ENCODE measurements around the gene C4BPB.
A peak's percentile ranks its signal among the peaks of the same experiment; 100 is the strongest.

The C4BPB gene

DNA sequence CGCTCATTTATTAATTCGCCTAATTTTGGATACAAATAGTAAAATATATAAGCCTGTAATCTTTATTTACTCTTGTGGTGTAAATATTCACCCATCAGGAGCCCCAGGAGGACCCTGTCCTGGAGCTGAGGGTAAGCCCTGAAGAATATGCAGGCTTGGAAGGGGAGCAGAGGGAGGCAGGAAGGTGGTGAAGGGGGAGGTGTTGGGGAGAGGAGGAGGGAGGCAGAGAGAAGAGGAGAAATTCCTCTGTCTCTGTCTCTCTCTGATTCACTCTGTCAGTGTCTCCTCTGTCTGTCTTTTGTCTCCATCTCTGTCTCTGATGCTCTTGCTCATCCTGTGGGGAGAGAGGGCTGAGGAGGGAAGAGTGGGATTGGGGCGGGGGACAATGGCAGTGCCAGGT lies 2.8 kb upstream of the C4BPB start:
- DNase-seq (ENCODE audit: low spot score) = no peak

DNA sequence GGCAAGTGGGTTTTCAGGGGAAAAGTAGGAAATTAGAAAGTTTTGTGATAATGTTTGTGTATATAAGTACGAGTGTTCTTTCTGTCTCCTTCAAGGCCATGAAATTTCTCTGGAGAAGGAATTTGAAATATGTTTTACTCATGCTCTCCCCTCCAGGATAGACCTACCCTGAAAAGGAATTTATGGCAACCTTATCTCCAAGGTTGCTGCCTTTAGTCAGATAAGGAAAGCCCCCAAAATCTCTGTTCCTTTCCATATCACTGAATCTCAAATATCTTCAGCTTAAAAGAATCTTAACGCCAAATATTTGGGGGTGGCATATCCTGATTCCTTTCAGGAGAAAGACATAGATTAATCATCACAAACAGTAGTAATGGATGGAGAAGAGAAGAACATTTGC lies 499 bp upstream of the C4BPB start:
- no peak for DNase-seq (ENCODE audit: low spot score)

DNA sequence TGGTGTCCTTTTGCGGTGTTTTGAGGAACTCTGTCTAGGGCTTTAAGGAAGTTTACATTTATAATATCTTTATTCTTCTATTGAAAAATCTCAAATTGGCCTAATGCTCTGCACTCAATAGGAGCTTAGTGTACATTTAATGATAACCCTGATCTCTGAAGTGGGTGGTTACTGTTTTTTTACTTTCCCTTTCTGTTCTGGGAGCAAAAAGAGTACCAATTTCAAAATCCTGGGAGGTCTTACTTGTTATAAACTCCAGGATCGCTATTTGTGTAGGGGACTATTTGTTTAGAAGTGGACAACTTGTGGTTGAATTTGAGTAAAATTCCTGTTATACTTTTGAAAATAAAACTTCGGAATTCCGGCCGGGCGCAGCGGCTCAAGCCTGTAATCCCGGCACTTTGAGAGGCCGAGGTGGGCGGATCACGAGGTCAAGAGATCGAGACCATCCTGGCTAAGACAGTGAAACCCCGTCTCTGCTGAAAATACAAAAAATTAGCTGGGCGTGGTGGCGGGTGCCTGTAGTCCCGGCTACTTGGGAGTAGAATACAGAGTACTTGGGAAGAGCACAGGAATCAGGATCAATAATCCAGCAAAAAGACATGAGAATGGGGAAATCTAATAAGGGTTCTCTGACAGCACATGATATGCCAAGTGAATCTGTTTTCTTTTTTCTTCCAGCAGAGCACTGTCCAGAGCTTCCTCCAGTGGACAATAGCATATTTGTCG lies 1.1 kb downstream of the C4BPB start:
- DNase-seq (ENCODE audit: low spot score) = no peak

DNA sequence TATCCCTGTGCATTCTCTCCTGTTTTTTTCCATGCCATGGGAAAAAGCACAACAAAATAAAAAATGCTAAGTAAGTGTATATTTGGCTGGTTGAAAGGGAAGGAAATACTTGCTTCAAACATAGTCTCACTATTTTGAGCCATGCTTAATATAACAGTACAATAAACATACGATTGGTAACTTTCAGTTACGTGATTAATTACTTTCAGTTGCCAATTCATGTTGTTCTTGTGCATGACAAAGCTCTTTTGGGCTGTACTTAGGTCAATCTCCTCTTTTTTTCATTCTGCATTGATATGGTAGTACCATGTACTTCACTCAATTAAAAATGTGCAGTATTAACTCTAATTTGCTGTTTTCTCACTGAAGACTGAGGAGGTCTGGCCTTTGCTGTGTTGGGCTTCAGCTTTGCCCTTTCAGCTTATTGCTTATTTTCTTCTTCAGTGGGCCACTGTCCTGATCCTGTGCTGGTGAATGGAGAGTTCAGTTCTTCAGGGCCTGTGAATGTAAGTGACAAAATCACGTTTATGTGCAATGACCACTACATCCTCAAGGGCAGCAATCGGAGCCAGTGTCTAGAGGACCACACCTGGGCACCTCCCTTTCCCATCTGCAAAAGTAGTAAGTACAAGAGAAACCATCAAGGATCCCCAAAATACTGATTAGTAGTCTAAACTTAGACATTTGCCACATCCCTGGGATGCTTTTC lies 2.7 kb downstream of the C4BPB start:
- no peak for DNase-seq (ENCODE audit: low spot score)

DNA sequence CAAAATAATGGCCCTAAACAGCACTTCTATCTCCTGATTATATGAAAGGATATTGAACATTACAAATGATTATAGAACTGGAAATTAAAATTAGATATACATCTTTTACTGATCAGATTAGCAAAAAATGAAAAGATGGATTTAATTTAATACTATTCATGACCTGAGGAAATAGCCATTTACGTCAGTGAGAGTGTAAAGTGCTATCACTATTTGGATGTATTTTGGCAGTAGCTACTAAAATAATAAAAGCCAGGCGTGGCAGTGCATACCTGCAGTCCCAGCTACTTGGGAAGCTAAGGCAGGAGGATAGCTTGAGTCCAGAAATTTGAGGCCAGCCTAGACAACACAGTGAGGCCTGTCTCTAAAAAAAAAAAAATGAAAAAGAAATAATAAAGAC lies 5.3 kb downstream of the C4BPB start:
- DNase-seq (ENCODE audit: low spot score) = no peak

DNA sequence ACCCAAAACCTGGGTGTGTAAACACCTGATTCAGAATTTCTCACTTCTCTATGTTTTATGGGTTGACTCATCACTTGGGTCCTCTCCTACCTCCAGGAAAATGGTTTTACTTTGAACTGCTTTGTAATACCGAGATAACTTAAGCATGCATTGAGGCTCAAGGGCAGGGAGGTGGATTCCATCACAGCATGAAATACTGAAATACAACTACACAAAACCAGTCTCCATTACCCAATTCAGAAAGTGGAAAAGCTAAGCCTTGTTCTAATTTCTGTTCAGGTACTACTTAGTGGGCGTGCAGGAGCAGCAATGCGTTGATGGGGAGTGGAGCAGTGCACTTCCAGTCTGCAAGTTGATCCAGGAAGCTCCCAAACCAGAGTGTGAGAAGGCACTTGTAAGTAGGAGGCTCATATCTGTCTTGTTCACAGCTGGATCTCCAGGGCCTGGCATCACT lies 9.2 kb downstream of the C4BPB start:
- no peak for DNase-seq (ENCODE audit: low spot score)

DNA sequence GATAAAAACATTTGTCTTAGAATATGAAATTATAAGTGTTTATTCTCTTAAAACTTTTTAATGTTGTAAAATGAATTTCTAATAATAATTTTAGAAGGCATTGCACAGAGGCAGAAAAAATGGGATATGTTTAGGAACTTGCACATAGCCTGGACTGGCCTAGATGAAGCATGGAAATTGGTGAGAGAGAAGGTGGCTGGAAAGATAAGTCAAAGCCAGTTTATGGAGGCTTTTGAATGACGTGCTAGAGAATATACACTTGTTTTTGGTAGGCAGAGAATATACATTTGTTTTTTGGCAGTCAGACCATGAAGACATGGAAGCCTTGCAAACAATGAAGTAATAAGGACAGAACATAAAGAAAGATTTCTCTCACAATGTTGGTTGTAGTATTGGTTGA lies 13.1 kb downstream of the C4BPB start:
- no peak for DNase-seq (ENCODE audit: low spot score)

DNA sequence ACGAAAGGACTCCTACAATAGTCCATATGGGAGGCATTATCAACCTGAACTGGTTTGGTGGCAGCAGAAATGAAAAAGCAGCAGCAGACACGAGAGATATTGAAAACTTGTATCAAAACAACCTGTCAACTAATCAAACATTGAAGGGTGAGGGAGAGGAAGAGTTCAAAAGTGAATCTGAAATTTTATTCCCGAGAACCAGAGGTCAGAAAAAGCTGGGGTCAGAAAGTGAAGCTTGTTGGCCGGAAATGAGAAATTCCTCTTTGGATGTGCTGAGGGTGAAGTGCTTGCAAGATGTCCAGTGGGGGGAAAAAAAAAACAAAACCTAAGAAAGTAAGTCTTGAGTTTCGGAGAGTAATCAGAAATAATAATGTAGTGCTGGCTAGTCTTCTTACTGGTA lies 13.5 kb downstream of the C4BPB start:
- DNase-seq (ENCODE audit: low spot score) = no peak

DNA sequence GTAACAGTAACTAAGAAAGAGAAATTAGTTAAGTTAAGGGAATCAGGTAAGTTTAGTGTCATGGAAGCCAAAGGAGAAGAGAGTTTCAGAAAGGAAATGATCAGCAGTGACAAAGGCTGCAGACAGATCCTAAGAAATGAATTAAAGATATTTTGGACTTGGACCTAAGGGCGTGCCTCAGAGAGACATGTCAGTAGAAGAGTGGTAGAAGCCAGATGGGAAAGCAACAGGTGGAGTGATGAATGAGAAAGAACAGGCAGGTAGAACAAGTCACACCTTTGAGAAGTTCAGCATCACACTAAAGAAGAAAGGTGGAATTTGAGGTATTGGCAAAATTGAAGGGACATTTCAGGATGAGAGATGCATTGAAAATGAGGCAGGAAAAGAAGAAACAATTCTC lies 14.0 kb downstream of the C4BPB start:
- no peak for DNase-seq (ENCODE audit: low spot score)

DNA sequence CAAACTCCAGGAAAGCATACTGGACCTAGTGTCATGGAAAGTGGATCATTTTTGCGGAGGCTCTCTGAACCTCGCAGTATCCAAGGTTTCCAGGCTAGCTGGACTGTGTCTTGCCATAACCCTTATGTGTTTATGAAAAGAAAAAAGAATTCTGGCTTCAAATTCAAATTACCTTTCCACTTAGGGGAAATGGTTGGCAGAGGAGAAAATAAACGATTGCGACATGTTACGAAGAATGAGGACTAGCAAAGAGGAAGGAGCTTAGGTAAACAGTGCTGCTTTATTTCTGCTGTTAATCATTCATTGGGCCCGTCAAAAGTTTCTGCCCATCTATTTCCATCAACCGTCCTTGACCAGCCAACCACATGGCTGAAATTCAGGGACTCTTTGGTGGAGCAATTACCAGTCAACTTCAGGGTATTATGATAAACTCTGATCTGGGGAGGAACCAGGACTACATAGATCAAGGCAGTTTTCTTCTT lies 15.3 kb downstream of the C4BPB start, which contains the start of gene C4BPA:
C4BPA (plus strand) TSS at position 342 of the 482 bp plus-strand sequence. CDS start 8,793 bp downstream, outside the sequence.
- no peak for DNase-seq (ENCODE audit: low spot score)

DNA sequence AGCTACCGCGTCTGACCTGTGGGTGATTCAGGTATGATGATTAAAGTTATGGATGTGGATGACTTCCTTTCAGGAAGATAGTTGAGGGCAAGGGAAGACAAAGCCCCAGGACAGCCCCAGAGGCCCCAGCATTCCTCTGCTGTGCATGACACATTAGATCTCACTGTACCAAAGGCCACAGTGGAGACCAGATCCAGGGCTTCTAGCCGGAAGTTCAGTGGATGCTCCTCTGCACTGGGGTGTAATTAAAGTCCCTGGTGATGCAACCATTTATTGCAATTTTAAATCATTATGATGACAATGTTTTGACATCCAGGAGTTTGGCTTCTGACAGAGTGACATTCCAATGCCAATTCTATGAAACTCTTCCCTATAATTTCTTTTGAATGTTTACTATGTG lies 20.3 kb downstream of the C4BPB start:
- peak; percentile 37 for DNase-seq (ENCODE audit: low spot score)

DNA sequence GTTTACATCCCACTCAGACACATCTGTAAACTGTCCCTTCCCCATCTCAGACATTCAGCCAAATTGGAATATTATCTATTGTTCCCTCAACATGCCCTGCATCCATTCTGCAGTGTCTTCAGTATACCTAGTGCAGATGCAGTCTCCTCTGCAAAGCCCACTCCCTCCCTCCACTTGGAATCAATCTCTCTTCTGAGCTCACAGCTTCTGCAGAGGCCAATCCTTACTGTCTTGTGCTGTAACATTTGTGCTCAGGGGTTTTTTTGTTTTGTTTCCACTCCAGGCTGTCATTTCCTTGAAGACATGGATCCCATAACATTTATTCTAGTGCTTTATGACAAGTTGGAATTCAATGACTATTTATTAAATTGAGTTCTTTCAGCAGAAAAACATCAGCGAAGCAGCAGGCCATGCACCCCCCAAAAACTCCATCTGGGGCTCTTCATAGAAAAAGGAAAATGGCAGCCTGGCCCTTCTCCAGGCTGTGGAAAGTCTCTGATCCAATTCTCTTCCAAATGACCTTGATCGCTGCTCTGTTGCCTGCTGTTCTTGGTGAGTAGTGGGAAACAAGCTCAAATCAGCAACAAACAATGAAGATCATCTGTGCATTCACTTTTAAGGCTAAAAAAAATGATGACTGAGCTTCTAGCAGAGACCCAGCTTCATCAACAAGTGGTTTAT lies 24.1 kb downstream of the C4BPB start:
- no peak for DNase-seq (ENCODE audit: low spot score)

DNA sequence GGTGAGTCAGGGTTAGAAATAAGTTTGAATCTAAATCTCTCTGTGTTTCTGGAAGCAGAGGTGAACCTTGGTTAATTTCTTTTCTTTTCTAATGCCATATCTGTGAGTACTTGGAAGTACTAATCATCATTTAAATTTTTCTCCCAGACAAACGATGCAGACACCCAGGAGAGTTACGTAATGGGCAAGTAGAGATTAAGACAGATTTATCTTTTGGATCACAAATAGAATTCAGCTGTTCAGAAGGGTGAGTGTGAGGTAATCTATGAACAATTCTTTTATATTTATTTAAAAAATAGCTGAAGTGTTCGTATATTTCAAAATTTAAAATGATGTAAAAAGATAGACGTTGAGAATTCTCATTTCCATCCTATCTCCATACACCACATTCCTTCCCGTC lies 26.6 kb downstream of the C4BPB start:
- DNase-seq (ENCODE audit: low spot score) = no peak

DNA sequence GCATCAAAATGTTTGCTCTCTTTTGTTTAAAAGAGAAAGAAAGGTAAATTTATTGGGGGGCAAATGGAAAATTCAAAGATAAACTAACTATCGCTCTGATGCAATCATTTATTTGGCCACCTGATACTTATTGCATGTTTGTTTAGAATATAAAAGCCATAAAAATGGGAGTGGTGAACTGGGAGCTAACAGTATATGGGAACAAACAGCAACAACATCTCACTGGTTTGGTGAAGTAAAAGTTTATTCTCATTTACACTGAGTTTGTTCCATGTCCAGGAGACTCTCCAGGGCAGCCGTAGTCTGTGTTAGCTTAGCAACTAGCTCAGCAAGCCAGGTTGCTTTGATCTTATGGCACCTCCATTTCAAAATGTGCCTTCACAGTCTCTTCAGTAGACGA lies 35.7 kb downstream of the C4BPB start:
- DNase-seq (ENCODE audit: low spot score) = no peak

DNA sequence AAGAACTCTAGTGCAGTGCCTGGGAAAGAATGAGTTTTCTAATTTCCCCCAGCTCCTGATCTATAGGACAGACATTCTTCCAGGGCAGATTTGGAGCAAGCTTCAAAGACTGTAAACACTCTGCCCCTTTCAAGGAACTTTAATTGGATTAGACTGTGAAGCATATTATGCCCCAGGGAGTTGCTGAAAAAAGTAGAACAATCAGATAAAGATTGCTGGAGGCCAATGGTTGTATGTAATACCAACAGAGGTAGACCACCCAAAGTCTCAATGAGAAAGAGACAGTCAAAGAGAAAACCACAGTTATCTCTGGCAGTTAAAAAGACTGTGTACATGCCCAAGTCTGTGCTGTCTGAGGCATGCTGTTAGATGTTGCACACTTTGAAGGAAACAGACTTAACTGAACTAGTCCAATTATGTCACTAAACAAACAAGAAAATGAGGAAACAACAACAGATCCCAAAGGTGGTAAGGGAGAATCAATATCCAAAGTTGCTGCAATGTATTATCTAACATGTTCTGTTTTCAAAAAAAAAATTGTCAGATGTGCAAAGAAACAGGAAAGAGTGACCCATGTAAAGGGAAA lies 39.8 kb downstream of the C4BPB start:
- no peak for DNase-seq (ENCODE audit: low spot score)

DNA sequence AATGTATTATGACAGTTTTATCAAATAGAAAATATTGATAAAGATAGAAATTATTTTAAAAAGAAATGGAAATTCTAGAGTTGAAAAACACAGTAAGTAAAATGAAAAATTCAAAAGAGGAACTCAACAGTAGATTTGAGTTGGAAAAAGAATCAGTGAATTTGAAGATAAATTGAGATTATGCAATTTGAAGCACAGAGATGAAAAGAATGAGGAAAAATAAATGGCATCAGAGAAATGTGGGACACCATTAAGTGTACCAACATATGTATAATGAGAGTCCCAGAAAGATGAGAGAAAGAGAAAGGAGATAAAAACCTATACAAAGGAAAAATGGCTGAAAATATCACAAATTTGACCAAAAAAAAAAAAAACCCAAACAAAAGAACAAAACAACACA lies 40.4 kb downstream of the C4BPB start:
- DNase-seq (ENCODE audit: low spot score) = no peak

DNA sequence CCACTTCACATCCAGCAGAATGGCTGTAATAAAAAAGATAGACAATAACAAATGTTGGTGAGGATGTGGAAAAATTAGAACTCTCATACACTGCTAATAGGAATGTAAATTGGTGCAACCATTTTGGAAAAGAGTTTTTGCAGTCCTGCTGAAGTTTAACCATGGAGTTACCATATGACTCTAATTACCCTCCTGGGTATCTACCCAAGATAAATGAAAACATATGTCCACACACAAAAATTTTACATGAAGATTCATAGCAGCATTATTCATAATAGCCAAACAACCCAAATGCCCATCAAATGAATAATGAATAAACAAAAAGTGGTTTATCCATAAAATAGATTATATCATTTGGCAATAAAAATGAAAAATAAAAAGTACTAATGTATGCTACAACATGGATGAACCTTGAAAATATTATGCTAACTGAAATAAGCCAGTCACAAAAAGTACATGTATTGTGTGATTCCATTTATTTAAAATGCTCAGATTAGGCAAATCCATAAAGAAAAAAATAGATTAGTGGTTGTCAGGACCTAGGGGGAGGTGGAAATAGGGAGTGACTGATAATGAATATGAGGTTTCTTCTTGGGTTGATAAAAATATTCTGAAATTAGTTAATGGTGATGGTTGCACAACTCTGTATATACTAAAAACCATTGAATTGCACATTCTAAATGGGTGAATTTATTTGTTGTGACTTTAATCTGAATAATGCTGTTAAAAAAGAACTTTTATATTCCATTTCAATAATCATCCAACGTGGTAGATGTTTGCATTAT lies 41.8 kb downstream of the C4BPB start:
- no peak for DNase-seq (ENCODE audit: low spot score)

DNA sequence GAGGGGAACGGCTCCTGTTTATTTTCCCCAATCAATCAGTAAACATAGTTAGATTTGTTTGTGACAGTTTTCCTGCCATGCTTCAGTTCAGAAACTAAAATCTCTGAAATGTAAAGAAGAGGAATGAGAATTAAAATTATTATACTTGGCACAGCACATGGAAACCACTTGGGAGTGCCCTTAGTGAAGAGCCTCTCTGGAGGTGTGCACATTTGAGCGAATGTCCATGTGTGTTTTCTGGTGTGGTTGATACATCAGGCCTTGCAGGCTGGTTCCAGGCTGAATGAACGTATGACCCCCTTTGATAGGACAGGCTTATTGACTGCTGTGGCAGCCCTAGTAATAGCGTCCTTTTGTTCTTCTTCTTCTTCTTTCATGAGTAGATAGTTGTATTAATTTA lies 42.5 kb downstream of the C4BPB start:
- DNase-seq (ENCODE audit: low spot score) = no peak

DNA sequence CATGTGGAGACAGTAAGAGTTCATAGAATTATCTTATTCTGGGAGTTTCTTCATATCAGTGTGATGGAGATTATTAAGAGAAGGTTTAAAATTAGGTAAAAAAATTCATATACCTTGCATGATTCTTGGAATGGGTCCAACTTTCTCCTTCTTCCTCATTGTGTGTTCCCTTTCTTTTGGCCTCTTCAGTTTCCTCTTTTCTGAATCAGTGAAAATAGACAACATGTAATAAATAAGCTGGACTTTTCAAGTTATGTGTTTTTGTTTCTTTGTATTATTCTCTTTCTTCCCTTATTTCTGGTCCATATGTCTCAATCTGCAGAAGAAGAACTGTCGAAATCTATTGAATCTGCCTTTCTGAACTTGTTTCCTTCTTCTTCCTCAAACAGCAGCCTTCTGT lies 45.9 kb downstream of the C4BPB start:
- no peak for DNase-seq (ENCODE audit: low spot score)

DNA sequence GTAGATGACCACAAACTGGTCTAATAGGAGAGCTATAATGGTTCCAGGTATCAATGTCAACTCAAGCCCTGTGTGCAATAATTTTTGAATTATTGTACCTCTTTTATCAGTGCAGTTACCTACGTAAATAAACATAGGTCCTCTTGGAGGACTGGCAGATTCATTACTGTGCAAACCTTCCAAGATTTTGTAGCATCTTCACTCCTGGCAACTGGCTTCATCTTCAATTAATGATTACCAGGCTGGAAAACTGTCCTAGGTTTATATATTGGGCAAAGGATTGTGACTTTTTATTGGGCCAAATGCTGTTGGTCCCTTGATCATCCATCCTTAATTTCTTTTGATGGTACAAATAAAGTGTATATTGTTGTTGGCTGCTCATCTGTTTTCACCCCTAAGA lies 51.0 kb downstream of the C4BPB start:
- no peak for DNase-seq (ENCODE audit: low spot score)

DNA sequence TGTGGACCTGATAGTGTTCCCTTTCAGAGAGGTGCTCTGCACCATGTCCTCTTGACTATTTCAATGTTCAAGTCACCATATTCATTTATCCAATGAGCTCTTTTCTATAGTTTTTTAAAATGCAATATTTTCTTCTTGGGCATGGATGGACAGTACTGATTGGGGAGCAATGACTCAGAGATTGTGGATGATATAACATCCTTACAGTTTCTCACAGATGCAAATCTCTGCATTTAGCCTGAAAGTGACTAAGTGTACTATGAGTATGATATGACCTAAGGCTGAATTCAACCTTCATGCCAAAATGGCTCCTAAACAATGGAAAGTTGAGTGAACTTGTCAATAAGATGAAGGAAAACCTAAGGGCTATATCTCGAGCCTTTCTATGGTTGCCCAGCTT lies 51.9 kb downstream of the C4BPB start:
- no peak for DNase-seq (ENCODE audit: low spot score)

All from SW480 (cell line).